Measurements from ENCODE around the gene TXNRD2. TPM values are rescaled to one million over a fixed set of nuclear protein-coding genes. Genes with fewer than 3 reads are reported as not detected.

TXNRD2 gene
- total RNA-seq, 1 donor from 2014 or later = 21.3 TPM

- intact Hi-C loops (cut with micrococcal nuclease) = loop anchor here (10.0 kb wide), 1 partner anchor 80 kb away; no protein-coding TSS in a partner anchor
These were observed 107.0 kb downstream of the TXNRD2 start for GRCh38 chr22:19834599-19834998.

GRCh38 chr22:19833327-19833726, 108.3 kb downstream of the TXNRD2 start:
- intact Hi-C loops (cut with micrococcal nuclease) = loop anchor here (10.0 kb wide), 1 partner anchor 81 kb away; no protein-coding TSS in a partner anchor

GRCh38 chr22:19832476-19833108, 109.0 kb downstream of the TXNRD2 start:
- intact Hi-C loops (cut with micrococcal nuclease) = loop anchor here (10.0 kb wide), 1 partner anchor 82 kb away; no protein-coding TSS in a partner anchor

- intact Hi-C loops (cut with micrococcal nuclease) = loop anchor here (10.0 kb wide), 1 partner anchor 83 kb away; no protein-coding TSS in a partner anchor
These were observed 109.6 kb downstream of the TXNRD2 start for GRCh38 chr22:19831979-19832378.

- intact Hi-C loops (cut with micrococcal nuclease) = loop anchor here (10.0 kb wide), 1 partner anchor 84 kb away; no protein-coding TSS in a partner anchor
These were observed 110.6 kb downstream of the TXNRD2 start for GRCh38 chr22:19831016-19831415.

- intact Hi-C loops (cut with micrococcal nuclease) = no loop called here
These were observed 113.6 kb downstream of the TXNRD2 start for GRCh38 chr22:19828035-19828401.

- intact Hi-C loops (cut with micrococcal nuclease) = no loop called here
These were observed 114.1 kb downstream of the TXNRD2 start for GRCh38 chr22:19827341-19828034.

- intact Hi-C loops (cut with micrococcal nuclease) = no loop called here
These were observed 115.0 kb downstream of the TXNRD2 start for GRCh38 chr22:19826619-19826950.

- intact Hi-C loops (cut with micrococcal nuclease) = no loop called here
These were observed 115.6 kb downstream of the TXNRD2 start for GRCh38 chr22:19825904-19826618.

Other genes with a start within 250 kb of the TXNRD2 start
- 0.45 TPM in 1 of 2 replicates, not detected in the other for gene SEPTIN5, start 227.3 kb downstream of the TXNRD2 start, total RNA-seq
- not detected in 2 replicates for gene GP1BB, start 218.3 kb downstream of the TXNRD2 start, total RNA-seq
- 0.11 and 0.36 TPM in 2 replicates for gene TBX1, start 181.0 kb downstream of the TXNRD2 start, total RNA-seq
- gene GNB1L, start 86.9 kb downstream of the TXNRD2 start, total RNA-seq = 9.6 and 10.1 TPM in 2 replicates
- 15.0 and 17.1 TPM in 2 replicates for gene RTL10, start 86.9 kb downstream of the TXNRD2 start, total RNA-seq
- gene COMT, start within 50 bp of the TXNRD2 start, total RNA-seq = 66.9 and 67.5 TPM in 2 replicates
- gene ARVCF, start 75.0 kb upstream of the TXNRD2 start, total RNA-seq = 0.75 and 0.84 TPM in 2 replicates
- gene TANGO2, start 79.3 kb upstream of the TXNRD2 start, total RNA-seq = 39.1 and 43.5 TPM in 2 replicates
- gene DGCR8, start 138.4 kb upstream of the TXNRD2 start, total RNA-seq = 61.3 and 61.4 TPM in 2 replicates
- 295 and 306 TPM in 2 replicates for gene RANBP1, start 174.3 kb upstream of the TXNRD2 start, total RNA-seq
- gene TRMT2A, start 175.4 kb upstream of the TXNRD2 start, total RNA-seq = 91.1 and 93.3 TPM in 2 replicates
- 62.5 and 64.9 TPM in 2 replicates for gene ZDHHC8, start 190.0 kb upstream of the TXNRD2 start, total RNA-seq
- gene CCDC188, start 209.2 kb upstream of the TXNRD2 start, total RNA-seq = 0.16 and 0.59 TPM in 2 replicates